ENCODE data around the gene FOXC2. TPM values are rescaled to one million over a fixed set of nuclear protein-coding genes. Genes with fewer than 3 reads are reported as not detected.

Gene FOXC2
- total and polyA plus RNA-seq, 10 of the 15 experiments (the other 5 are each of a cell fraction or from before 2014, with no cell fraction given), result not detected

DNA sequence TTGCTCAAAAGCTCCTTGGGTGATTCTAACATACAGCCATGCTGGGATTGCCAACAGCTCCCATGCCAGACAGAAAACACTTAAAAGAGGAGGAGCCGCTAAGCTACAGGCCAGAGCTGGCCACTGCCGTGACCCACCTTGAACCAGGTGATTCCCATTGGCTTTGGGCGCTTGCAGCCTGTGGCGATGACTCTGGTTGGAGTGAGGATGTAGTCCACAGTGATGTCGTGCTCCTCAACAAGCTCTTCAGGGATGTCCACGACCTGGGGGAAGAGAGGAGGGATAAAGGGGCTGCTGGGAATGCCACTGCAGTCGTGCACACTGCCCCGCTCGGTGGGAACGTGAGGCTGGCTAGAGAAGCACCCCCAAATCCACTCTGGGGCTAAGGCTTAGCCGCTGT lies 25.1 kb upstream of the FOXC2 start:
- ChIA-PET POLR2A (no interaction called here), SMC1A (ENCODE audit: uncharacterized antibody, unreplicated experiment) (no interaction called here), CTCF (interaction anchor here (1.0 kb wide), 1 partner anchor 17 kb away, joined by 3 read pairs; no protein-coding TSS in a partner anchor), RAD21 (ENCODE audit: unreplicated experiment) (no interaction called here)
- no peak overlapping the region for H3K4me3 ChIP-seq
- TF ChIP-seq HCFC1 (IDR thresholded peaks at IDR 0.05; ENCODE audit: low read length) (no peak), SPI1 (IDR thresholded peaks at IDR 0.05; ENCODE audit: borderline replicate concordance, insufficient read depth, low read depth, low read length) (no peak), BCL11A (IDR thresholded peaks at IDR 0.05; ENCODE audit: low read depth, low read length) (no peak), MEF2A (IDR thresholded peaks at IDR 0.05; ENCODE audit: insufficient read depth, low read depth, low read length) (no peak), SMAD5 (IDR thresholded peaks at IDR 0.05; ENCODE audit: low read depth) (no peak), SREBF2 (IDR thresholded peaks at IDR 0.05; ENCODE audit: low read length) (no peak), JUNB (IDR thresholded peaks at IDR 0.05) (no peak), IKZF2 (IDR thresholded peaks at IDR 0.05) (no peak), MTA3 (IDR thresholded peaks at IDR 0.05; ENCODE audit: borderline replicate concordance, low read length) (no peak)
- TF ChIP-seq, protein P1, sequence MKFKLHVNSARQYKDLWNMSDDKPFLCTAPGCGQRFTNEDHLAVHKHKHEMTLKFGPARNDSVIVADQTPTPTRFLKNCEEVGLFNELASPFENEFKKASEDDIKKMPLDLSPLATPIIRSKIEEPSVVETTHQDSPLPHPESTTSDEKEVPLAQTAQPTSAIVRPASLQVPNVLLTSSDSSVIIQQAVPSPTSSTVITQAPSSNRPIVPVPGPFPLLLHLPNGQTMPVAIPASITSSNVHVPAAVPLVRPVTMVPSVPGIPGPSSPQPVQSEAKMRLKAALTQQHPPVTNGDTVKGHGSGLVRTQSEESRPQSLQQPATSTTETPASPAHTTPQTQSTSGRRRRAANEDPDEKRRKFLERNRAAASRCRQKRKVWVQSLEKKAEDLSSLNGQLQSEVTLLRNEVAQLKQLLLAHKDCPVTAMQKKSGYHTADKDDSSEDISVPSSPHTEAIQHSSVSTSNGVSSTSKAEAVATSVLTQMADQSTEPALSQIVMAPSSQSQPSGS (IDR thresholded peaks at IDR 0.05; ENCODE audit: low read length), result no peak
- H3K79me2 ChIP-seq (ENCODE audit: control insufficient read depth, insufficient read depth, low read length), result no peaks in the 10 kb centered on the region
- no peak overlapping the region for H3K9ac ChIP-seq (ENCODE audit: control insufficient read depth, insufficient read depth, low read length)
- in situ Hi-C loops (cut with MboI) (no loop called here), intact Hi-C loops (cut with micrococcal nuclease; ENCODE audit: unreplicated experiment) (no loop called here)
- no TSS peak for BruUV-seq (replicated peaks)
- peaks cover 5 to 18% of the 10 kb centered on the region in 2 experiments for H3K36me3 ChIP-seq (ENCODE audit: control insufficient read depth in 2 of 2, insufficient read depth in 2 of 2, low read length in 1 of 2)
- FAIRE-seq (no peak), DNase-seq (ENCODE audit: low read depth, low spot score) (no peak), ATAC-seq (no peak)
- no peaks in the 10 kb centered on the region for H3K27me3 ChIP-seq (replicated peaks in 1 of 2; ENCODE audit: control insufficient read depth in 2 of 2, insufficient read depth in 2 of 2, low read length in 1 of 2)
- no peak overlapping the region for H3K27ac ChIP-seq (ENCODE audit: control insufficient read depth, insufficient read depth)
- H3K4me2 ChIP-seq (ENCODE audit: control insufficient read depth, insufficient read depth), result no peak overlapping the region
- no peaks in the 10 kb centered on the region for H3K4me1 ChIP-seq (ENCODE audit: control insufficient read depth, insufficient read depth, low read length)
- H2AFZ ChIP-seq (ENCODE audit: control insufficient read depth, low read depth, low read length), result no peak overlapping the region
- 90% methylated on average over 11 of the region's 11 CpGs for WGBS (ENCODE audit: insufficient coverage, insufficient replicate concordance, low lambda C conversion rate, missing lambda C conversion rate)
- H4K20me1 ChIP-seq (ENCODE audit: control insufficient read depth, insufficient read depth), result no peaks in the 10 kb centered on the region
- no peaks in the 10 kb centered on the region for H3K9me3 ChIP-seq (replicated peaks; ENCODE audit: control insufficient read depth, insufficient read depth, low read length)
